Bronchial smooth muscle cell (primary cell): ENCODE measurements around the gene MACO1. TPM values are rescaled to one million over a fixed set of nuclear protein-coding genes. Genes with fewer than 3 reads are reported as not detected.

Experiments used
- total RNA-seq: library from RNA; depleted of rRNA; stranded (reverse); fragments of >200 nt; gene quantifications from 2 replicates; pipeline ENCODE4 v1.2.1, GENCODE V29; 2014

The MACO1 gene, protein sequence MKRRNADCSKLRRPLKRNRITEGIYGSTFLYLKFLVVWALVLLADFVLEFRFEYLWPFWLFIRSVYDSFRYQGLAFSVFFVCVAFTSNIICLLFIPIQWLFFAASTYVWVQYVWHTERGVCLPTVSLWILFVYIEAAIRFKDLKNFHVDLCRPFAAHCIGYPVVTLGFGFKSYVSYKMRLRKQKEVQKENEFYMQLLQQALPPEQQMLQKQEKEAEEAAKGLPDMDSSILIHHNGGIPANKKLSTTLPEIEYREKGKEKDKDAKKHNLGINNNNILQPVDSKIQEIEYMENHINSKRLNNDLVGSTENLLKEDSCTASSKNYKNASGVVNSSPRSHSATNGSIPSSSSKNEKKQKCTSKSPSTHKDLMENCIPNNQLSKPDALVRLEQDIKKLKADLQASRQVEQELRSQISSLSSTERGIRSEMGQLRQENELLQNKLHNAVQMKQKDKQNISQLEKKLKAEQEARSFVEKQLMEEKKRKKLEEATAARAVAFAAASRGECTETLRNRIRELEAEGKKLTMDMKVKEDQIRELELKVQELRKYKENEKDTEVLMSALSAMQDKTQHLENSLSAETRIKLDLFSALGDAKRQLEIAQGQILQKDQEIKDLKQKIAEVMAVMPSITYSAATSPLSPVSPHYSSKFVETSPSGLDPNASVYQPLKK
- total RNA-seq, result 9.4 and 12.0 TPM in 2 replicates

GRCh38 chr1:25430073-25430966 is at the start of gene MACO1:
Gene MACO1, plus strand, starts transcription at chr1:25430897. Its CDS starts 202 bp downstream, at chr1:25431099.

GRCh38 chr1:25420715-25421114 is 10.0 kb upstream of the MACO1 start, which contains the start of gene RHCE:
Gene RHCE, minus strand, starts transcription at chr1:25420825. Its CDS starts 39 bp downstream, at chr1:25420786.

DNA sequence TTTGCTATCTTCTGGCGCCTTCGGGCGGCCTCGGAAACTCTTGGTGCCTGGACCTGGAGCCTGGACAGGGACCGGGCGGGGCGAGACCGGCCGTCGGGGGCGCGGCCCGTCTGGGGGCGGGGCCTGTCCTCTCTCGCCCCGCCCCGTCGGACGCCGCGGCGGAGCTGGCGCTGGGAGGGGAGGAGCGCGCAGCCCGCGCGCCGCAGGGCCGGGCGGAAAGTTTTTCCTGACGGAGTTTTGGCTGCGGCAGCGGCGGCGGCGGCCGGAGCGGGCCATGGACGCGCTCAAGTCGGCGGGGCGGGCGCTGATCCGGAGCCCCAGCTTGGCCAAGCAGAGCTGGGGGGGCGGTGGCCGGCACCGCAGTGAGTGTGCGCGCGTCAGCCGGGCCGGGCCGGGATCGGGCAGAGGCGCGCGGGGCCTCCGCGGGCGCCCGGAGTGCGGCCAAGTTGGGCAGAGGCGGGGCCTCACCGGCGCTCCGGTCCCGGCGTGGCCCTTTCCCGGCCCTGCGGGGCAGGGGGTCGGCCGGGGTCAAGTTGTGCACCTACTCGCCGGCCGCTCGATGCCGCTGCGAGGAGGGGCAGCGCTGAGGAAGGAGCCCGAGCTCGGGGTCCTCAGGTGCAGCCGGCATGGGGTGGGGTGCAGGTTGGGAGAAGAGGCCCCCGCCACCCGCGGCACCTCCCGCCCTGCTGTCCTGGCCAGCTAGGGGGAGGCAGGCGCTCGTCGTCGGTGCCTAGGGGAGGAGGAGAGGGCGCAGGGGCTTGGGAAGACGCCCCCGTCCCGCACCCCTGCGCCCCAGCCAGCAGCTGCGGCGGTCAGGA is 112.9 kb downstream of the MACO1 start, which contains the start of gene LDLRAP1:
Gene LDLRAP1, plus strand, starts transcription at position 182 of the 818 bp plus-strand sequence. Its CDS starts 93 bp downstream, at position 275.

Other genes with a start within 250 kb of the MACO1 start
- 28.3 and 45.4 TPM in 2 replicates for gene SYF2, start 198.4 kb upstream of the MACO1 start, total RNA-seq
- 122 and 226 TPM in 2 replicates for gene RSRP1, start 183.4 kb upstream of the MACO1 start, total RNA-seq
- not detected in 2 replicates for gene RHD, start 158.4 kb upstream of the MACO1 start, total RNA-seq
- 72.6 and 121 TPM in 2 replicates for gene TMEM50A, start 92.6 kb upstream of the MACO1 start, total RNA-seq
- gene RHCE, start 10.1 kb upstream of the MACO1 start, total RNA-seq, result 1.5 and 1.6 TPM in 2 replicates
- gene LDLRAP1, start 112.7 kb downstream of the MACO1 start, total RNA-seq, result 6.6 and 8.2 TPM in 2 replicates
- 4.1 and 4.4 TPM in 2 replicates for gene MAN1C1, start 185.9 kb downstream of the MACO1 start, total RNA-seq